GM10266 (cell line): ENCODE results near the gene C19orf44.

Source experiments
- DNase-seq: peaks from one replicate; pipeline ENCODE4 v3.0.0; 2012; ENCODE audit errors: extremely low spot score
- CTCF ChIP-seq: IDR thresholded peaks from 2 replicates; pipeline ENCODE4 v1.5.1; 2012; ENCODE audit warnings: mild to moderate bottlenecking, low read depth; ENCODE audit not compliant: control insufficient read depth, insufficient read depth; ENCODE audit errors: missing control alignments

Gene C19orf44

GRCh38 chr19:16566161-16566560 is 70.0 kb downstream of the C19orf44 start:
- no peak for TF ChIP-seq CTCF
- DNase-seq = no peak

GRCh38 chr19:16566702-16567101 is 70.5 kb downstream of the C19orf44 start:
- no peak for DNase-seq
- no peak for TF ChIP-seq CTCF

- no peak for TF ChIP-seq CTCF
- no peak for DNase-seq
These were observed 73.6 kb downstream of the C19orf44 start for GRCh38 chr19:16569609-16570320.
